ENCODE data around the gene LRPAP1.
"Not testable (repeated sequence)": the region's sequence is repeated elsewhere in the genome, so short reads cannot be mapped to it uniquely, and the experiment has no call there.

LRPAP1 gene

DNA sequence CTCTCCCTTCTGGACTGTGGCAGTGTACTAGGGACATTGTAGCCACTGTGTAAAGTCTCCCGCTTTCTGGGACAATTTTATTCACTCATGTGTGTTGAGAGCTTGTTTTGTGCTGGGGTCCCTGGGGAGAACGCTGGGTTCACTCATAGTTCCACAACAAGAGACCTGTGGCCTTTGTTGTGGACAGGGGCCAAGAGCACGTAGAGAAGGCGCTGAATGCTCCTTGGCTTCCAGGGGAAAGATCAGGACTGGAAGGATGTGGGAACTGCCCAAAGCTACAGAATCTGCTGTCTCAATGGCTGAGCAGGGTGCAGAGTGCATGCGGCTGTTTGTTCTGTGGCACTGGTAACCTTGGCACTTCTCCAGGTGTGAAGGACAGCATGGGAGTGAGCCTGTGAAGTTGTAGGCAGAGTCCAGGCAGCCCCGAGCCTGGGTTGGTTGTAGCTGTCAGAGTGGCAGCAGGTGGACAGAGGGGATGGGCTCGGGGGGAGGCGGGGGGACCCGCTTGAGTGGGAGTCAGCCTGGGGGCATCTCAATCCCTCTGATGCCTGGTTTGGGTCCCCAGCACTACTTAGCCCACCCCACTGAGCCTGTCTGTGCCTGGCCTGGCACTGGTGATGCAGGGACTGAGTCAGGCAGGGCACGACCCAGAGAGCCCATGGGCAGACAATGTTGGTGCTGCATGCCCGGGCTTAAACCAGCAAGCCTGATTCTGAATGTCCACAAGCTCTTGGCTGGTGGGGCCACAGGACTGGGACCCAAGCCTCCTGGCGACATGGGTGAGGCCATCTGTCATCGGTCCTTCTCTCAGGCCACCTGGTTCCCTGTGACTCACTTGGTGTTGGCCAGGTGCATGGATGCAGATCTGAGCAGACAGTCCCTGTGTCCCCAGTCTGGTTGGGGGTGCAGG is 27.4 kb upstream of the LRPAP1 start:
- DNase-seq = not testable (repeated sequence)

GRCh38 chr4:3558514-3558836 is 26.3 kb upstream of the LRPAP1 start:
- not testable (repeated sequence) for DNase-seq

DNA sequence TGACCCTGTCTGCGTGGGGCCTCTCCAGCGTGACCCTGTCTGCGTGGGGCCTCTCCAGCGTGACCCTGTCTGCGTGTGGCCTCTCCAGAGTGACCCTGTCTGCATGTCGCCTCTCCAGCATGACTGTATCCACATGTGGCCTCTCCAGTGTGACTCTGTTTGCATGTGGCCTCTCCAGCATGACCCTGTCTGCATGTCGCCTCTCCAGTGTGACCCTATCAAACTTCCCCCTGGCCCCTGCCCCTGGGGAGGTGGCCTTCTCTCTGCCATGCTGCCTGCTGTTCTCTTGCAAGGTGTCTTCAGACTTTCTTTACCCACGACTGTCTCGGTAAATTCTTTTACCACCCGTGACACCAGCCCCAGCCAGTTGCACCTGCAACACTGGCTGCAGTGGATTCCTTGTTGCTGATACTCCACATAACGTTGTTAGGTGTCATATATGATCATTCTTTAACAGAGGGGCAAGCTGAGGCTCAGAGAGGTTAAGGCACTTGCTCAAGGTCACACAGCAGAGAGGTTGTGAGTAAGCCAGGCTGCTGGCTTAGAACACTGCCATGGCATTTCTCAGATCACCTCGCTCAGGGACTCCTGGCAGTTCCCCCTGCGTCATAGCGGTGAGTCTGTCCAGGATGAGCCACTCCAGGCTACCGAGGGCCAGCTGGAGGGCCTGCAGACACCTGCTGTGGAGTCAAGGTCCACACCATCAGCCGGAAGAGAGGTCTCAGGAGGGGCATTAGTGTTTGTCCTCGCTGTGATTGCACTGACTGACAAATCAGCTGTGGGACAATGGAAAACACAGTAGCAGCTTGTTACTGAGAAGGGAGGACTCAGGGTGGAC is 25.7 kb upstream of the LRPAP1 start:
- DNase-seq = not testable (repeated sequence)

GRCh38 chr4:3557088-3557492 is 24.9 kb upstream of the LRPAP1 start:
- DNase-seq = not testable (repeated sequence)

- DNase-seq = not testable (repeated sequence)
Measured at GRCh38 chr4:3556244-3556867, 24.1 kb upstream of the LRPAP1 start.

GRCh38 chr4:3555459-3556070 is 23.3 kb upstream of the LRPAP1 start:
- DNase-seq = not testable (repeated sequence)

DNA sequence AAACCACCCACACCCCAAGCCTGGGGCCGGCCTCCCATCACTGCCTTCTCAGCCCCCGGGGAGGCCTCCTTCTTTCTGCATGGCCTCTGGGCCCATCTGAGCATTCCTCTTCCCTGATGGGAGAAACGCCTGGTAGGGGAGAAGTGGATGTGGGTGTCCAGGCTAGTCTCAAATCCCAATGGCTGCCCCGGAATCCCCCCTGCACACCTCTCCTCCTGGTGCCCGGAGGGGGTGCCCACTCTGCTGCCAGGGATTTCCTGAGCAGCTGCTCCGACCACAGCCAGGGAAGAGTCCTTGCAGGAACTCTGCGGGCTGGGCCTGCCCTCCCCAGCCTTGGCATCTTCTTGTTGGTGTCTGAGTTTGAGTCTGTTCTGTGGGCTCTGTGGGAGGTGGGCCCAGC is 19.1 kb upstream of the LRPAP1 start:
- DNase-seq = not testable (repeated sequence)

GRCh38 chr4:3550792-3551325 is 18.6 kb upstream of the LRPAP1 start:
- DNase-seq = not testable (repeated sequence)

- not testable (repeated sequence) for DNase-seq
Measured at GRCh38 chr4:3550041-3550440, 17.8 kb upstream of the LRPAP1 start.

- not testable (repeated sequence) for DNase-seq
Measured at GRCh38 chr4:3549694-3550001, 17.4 kb upstream of the LRPAP1 start.

DNA sequence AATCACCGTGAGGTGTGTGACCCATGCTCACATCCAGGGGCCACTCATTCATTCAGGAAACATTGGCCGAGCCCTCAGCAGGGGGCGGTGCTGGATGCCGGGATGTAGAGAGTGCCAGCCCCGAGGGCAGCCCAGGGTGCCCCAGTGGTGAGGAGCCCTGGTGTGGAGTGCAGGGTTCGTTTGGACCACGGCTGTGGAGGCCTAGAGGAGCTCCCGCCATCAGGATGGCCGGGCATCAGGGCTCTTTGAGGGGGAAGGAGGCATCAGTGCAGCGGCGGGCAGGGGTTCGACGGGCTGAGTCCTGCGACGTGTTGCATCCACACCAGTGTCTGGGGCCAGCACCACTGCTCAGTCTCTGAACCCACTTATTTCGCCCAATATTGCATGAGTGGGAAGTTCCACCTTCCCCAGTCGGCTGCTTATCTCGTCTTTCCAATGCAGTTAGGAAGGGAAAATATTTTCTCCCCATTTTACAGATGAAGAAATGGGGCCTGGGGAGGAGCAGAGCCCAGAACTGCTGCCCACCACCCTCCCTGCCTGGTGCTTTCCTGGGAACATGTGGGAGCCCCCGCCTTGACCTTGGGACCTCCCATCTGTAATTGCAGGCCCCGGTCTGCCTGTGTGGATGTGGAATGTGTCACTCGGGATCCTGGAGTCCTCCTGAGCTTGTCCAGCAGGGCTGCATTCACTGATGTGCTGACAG is 16.9 kb upstream of the LRPAP1 start:
- DNase-seq = not testable (repeated sequence)

DNA sequence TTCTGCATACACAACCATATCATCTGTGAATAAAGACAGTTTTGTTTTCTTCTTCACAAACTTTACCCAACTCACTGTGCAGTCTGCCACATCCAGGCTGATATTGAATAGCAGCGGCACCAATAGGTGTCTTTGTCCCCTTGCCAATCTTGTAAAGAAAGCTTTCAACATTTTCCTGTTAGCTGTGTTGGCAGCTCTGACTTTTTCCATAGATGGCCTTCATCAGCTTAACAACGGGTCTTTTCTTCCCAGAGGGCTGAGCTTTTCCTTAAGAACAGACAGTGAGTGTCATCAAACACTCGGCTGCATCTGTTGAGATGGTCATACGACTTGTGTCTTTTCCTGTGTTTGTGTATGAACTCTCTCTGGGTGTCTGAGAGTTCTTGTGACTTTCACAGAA is 14.5 kb upstream of the LRPAP1 start:
- DNase-seq = not testable (repeated sequence)

GRCh38 chr4:3545351-3545750 is 13.1 kb upstream of the LRPAP1 start:
- DNase-seq = not testable (repeated sequence)

- not testable (repeated sequence) for DNase-seq
Measured at GRCh38 chr4:3544259-3545025, 12.2 kb upstream of the LRPAP1 start.

DNA sequence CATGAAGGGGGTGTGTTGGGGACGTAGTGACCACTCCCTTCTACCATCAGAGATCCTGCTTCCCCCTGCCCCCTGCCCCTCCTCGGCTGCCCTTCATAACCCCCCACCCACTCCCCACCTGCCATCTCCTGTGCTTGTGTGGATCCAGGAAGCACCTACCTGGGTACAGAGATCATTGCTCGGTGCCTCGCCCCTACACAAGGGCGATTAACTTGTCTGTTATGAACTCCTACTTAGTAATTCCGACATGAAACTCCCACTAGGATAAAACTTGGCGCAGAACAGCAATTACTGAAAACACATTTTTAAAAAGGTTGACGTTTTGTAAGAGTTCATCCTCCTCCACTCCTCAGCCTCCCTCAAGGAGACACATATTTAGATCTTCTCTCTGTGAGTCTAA is 11.2 kb upstream of the LRPAP1 start:
- not testable (repeated sequence) for DNase-seq

DNA sequence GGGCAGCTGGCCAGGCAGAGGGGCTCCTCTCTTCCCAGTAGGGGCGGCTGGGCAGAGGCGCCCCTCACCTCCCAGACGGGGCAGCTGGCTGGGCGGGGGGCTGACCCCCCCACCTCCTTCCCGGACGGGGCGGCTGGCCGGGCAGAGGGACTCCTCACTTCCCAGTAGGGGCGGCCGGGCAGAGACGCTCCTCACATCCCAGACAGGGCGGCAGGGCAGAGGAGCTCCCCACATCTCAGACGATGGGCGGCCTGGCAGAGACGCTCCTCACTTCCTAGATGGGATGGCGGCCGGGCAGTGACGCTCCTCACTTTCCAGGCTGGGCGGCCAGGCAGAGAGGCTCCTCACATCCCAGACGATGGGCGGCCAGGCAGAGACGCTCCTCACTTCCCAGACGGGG is 6.7 kb upstream of the LRPAP1 start:
- not testable (repeated sequence) for DNase-seq

DNA sequence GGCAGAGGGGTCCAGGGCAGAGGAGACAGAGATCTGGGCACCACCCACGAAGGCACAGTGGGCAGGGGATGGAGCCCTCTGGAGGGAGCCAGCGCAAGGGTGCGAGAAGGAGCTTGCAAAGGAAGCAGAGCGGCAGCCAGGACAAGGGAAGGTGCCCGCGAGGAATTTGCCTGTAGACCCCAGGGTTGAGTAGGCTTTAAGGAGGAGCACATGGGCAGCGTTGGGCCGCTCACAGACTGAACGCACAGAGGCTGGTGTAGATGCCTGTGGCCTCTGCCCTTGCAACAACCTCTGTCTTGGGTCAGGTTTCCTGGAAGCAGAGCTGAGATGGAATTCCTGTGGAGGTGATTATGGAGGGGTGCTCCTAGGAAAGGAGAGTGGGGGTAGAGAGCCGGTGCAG is 3.6 kb upstream of the LRPAP1 start:
- not testable (repeated sequence) for DNase-seq

- no peak for DNase-seq
Measured at GRCh38 chr4:3533423-3533820, 1.2 kb upstream of the LRPAP1 start.

DNA sequence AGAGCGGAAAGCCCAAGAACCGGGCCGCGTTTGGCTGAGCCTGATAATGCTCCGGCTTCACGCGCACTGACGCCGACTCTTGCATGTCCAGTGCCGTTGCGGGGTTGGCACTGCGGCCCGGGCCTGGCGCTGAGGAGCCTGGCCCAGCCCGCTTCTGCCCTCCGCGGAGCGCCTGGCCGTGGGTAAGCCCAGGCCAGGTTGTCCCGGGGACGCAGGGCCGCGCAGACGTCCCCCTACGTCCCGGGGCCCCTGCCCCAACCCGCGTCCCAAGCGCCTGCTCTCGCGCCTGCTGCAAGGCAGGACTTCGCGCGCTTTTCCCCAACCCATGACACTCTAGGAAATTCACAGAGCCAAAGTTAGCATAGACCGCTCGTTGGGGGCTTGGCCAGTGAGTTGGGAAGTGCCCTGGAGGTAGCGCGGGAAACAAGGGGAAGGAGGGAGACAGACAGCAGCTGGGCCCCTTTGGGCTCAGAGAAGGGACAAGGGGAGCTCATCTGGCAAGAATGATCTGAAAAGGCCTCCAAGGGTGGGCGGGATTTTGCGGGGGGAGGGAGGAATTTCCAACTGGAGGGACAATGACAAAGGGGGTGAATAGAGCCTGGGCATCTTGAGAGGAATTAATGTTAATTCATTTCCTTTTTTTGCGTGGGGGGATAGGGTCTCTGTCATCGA is 665 bp upstream of the LRPAP1 start:
- DNase-seq = no peak

GRCh38 chr4:3531318-3531878 is 824 bp downstream of the LRPAP1 start:
- DNase-seq = no peak

Measured in GDM1 (cell line).